Mammary epithelial cell (primary cell): ENCODE results near the gene NRG3.

Source experiments
- CTCF ChIP-seq, 2 donors: IDR thresholded peaks in 1 of 2; conservative IDR thresholded peaks in 1 of 2; 2 replicates each; pipeline ENCODE4 v1.5.1; 2011 to 2012; ENCODE audit warnings: inconsistent platforms in 2 of 2, low read length in 2 of 2, mild to moderate bottlenecking in 2 of 2, control low read depth in 1 of 2, low read depth in 1 of 2; ENCODE audit not compliant: insufficient read depth in 1 of 2; ENCODE audit errors: extremely low read depth in 1 of 2
- EZH2 ChIP-seq: IDR thresholded peaks from 2 replicates; pipeline ENCODE4 v1.6.1; 2012; ENCODE audit warnings: low read length, inconsistent platforms, borderline replicate concordance

DNA sequence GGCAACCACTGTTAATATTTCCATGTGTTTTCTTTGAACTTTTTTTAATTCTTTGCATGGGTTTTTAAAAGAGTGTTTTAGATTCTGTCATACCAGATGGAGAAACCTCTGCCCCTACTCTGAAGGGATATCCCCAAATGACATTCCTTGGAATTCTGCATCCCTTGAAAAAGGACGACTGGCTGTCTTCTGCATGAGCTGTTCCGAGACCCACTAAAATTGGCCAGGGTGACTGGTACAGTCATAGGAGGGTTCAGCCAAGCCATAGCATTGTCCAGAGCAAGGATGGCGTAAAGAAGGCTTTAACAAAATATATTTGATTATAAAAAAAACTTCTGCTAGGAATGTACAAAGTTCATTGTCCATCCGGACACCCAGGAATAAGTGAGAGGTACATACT lies 952.9 kb downstream of the NRG3 start:
- TF ChIP-seq CTCF (conservative IDR thresholded peaks at IDR 0.05 in 1 of 2, IDR thresholded peaks at IDR 0.05 in 1 of 2; ENCODE audit: extremely low read depth in 1 of 2, insufficient read depth in 1 of 2, low read depth in 1 of 2, low read length in 2 of 2) (no peak), EZH2 (no peak)
